Measurements from ENCODE around the gene MSH4.

- TF ChIP-seq POLR2AphosphoS5 (IDR thresholded peaks at IDR 0.05; ENCODE audit: low read depth, low read length) (no peak), POLR2A (IDR thresholded peaks at IDR 0.05; ENCODE audit: low read depth, low read length) (no peak)
Measured at GRCh38 chr1:75770761-75771160, 25.9 kb upstream of the MSH4 start.
